GM11168 (cell line): ENCODE results near the gene KLHL29.

Experiments
- in situ Hi-C: fragments of 300-500 bp; cut with MboI; formaldehyde crosslinking; loops from one replicate; pipeline ENCODE4 v1.12.0; 2022; ENCODE audit warnings: low sequenced_read_pairs; ENCODE audit not compliant: unreplicated experiment

KLHL29 gene

DNA sequence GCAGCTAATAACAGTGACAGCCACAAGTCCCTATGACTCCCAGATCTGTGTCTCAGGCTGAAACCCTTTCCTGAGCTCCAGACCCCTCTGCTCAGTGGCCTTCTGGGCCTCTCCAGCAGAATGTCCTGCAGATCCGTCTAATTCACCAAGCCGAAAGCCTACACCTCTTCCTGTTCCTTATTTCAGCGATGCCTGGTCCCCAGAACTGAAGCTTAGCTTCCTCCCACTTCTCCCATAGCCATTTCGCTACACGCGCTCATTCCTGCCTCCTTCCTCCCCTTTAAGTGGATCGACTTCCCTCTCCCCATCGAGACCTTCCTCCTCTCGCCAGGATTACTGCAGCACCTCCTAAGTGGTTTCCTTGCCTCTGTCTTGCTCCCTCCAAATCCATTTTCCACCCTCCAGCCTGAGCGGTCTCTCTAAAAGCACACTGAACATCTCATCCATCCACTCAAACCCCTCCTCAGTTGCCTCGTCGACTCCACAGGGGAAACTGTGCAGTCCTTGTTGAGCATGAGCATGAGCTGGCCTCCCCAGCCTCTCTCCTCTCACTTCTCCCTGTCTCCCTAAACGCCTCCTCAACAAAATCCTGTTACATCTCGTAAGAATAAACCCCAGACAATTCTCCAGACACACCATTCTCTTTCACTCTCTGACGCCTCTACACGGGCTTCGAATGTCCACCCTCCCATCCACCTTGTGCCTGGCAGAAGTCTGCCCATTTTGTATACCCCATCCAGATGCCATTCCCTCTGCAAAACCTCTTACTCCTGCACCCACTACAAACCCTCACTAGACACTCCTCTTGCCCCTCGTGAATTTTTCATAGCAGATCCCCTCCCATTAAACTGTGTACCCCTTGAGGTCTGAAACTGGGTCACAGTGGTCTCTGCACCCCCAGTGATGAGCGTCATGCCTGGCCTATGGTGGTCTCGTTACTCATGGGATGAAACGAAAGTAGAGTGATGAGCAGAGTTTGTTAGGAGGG lies 309.4 kb downstream of the KLHL29 start:
- in situ Hi-C loops: no loop called here

- in situ Hi-C loops: no loop called here
Measured at GRCh38 chr2:23695214-23695889, 310.4 kb downstream of the KLHL29 start.

DNA sequence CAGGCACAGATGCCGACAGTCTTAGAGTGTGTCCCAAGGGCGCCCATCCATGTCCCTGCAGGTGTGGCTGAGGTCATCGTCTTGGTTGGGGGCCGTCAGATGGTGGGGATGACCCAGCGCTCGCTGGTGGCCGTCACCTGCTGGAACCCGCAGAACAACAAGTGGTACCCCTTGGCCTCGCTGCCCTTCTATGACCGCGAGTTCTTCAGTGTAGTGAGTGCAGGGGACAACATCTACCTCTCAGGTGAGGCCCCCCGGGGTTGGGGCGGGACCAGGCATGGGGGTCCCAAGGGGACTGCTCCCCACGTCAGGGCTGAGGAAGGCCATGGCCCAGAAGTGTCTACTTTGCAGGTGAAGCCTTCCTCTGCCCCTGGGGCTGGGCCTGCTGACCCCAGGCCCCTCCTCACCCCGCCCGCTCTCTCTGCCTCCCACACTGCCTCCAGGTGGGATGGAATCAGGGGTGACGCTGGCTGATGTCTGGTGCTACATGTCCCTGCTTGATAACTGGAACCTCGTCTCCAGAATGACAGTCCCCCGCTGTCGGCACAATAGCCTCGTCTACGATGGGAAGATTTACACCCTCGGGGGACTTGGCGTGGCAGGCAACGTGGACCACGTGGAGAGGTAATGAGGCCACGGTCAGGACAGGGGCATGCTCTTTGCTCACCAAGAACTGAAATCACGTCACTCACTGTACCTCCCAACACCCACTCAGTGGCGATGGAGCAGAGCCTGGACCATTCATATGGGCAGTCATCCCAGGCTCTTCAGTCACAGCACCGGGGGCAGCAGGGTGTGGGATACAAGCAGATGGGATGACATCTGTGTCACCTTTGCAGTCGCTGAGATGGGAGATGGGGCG lies 311.1 kb downstream of the KLHL29 start:
- in situ Hi-C loops: no loop called here

- in situ Hi-C loops: no loop called here
Measured at GRCh38 chr2:23696752-23697045, 311.7 kb downstream of the KLHL29 start.

- in situ Hi-C loops: no loop called here
Measured at GRCh38 chr2:23697256-23698075, 312.5 kb downstream of the KLHL29 start.

- in situ Hi-C loops: no loop called here
Measured at GRCh38 chr2:23698116-23698693, 313.2 kb downstream of the KLHL29 start.

GRCh38 chr2:23698721-23699579 lies 314.0 kb downstream of the KLHL29 start:
- in situ Hi-C loops: no loop called here

DNA sequence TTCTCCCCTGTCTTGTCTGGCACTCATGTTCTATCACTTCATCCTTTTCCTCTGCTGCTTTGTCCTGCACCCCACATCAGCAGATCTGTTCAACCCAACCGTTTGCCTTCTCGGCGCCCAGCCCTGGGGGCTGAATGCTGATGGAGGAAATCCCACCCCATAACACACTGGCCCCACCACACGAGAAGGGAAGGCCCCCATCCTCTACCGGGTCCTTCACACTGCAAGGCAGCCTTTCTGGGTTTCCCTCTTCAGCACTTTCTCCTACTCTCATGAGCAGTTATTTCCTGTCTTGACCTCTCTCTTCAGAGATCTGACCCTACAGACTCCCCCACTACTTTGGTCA lies 314.6 kb downstream of the KLHL29 start:
- in situ Hi-C loops: no loop called here

GRCh38 chr2:23700627-23701026 lies 315.6 kb downstream of the KLHL29 start:
- in situ Hi-C loops: no loop called here

GRCh38 chr2:23703037-23703582 lies 318.1 kb downstream of the KLHL29 start:
- in situ Hi-C loops: no loop called here

DNA sequence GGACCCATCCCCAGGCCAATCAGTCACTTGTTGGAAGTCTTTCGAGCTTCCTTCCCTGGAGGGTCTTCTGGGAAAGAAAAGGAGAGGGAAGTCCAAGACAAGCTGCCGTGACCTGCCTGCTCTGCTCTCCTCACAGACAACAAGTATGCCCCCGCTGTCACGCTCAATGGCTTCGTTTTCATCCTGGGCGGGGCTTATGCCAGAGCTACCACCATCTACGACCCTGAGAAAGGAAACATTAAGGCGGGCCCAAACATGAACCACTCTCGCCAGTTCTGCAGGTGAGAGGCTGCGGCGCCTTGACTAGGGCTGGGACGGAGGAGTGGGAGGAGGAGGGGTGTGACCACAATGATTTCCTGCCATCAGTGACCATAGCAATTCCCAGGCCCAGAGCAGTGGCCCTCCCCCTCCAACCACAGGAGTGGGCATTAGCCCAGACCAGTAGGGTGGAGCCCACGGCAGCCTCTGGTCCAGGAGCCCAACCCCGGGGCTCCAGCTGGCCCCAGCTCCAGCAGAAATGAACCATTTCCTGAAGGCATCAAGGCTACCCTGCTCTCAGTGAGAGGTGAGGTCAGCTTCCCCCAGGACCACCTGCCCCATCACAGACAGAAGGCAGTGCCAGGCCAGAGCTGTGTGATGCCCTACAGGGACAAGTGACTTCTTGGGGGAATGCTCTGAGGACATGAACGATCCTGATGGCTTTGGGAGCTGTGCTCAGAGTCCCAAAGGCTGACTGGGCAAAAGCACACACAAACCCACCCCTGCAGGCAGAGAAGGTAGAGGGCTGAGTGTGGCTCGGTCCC lies 318.8 kb downstream of the KLHL29 start:
- in situ Hi-C loops: no loop called here

GRCh38 chr2:23705771-23706612 lies 321.0 kb downstream of the KLHL29 start:
- in situ Hi-C loops: no loop called here

- in situ Hi-C loops: no loop called here
Measured at GRCh38 chr2:23706613-23707078, 321.7 kb downstream of the KLHL29 start.

DNA sequence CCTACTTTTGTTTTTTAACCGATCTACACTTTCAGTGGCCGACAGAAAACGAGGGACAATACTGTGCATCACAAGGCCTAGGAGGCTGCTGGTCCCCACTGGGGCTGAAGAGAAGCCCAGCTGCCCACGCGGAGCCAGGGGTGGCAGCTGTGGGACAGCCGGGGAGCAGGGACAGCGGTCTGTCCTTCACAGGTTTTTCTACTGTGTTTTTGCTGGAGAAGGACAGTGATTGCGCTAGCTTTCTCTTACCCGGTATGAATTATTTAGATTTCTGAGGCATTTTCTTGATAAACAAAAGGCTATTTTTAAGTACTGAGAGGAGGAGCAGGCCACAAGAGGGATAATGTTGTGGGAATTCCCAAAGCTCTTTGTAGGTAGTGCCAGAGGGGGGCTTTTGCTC lies 322.1 kb downstream of the KLHL29 start:
- in situ Hi-C loops: no loop called here

- in situ Hi-C loops: no loop called here
Measured at GRCh38 chr2:23708771-23709170, 323.8 kb downstream of the KLHL29 start.

DNA sequence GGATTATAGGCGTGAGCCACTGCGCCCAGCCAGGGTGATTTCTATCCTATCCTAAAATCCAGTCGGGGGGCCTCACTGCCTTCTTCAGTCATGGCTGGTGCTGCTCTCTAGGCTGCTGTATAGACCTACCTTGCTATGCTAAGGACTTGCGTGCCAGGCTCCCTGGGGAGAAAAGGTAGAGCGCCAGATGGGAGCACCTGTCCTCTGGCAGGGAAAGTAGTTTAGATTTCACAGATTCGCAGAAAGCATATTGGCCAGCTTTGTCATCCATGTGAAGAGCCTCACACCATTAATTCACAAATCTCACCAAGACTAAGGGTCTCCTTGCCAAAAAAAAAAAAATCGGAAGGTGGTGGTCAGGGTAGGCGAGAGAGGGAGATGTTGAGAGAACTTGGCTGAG lies 324.3 kb downstream of the KLHL29 start:
- in situ Hi-C loops: no loop called here
